ENCODE results near the gene SLC19A3.
"Not testable (repeated sequence)": the region's sequence is repeated elsewhere in the genome, so short reads cannot be mapped to it uniquely, and the experiment has no call there.

The SLC19A3 gene

DNA sequence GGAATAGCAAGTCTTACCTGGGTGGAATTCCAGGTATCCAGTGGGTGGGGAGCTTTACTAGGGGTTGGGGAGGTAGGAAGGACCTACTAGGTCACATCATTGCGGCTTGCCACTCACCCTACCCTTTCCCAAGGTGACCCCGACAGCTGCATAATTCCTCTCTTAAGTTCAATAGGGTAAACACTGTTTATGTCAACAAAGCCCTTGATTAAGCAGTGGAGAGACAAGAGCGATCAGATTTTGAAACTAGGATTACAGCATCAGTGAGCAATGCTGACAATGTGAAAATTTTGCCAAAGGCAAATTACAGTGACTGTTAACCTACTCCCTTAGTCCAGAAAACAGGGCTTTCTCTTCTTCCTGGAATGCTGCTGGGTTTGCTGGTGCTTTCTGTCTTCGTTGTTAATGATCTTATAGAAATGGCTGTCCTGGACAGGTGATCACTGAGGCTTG lies 14.5 kb downstream of the SLC19A3 start:
- Histone ChIP-seq H3K27me3 (ENCODE audit: insufficient read depth, low read length) (no peaks in the 10 kb centered on the region), H3K4me3 (ENCODE audit: low read depth, low read length) (peak overlapping the region; percentile 5; the same call in 1 of the 2 replicates), H2AFZ (ENCODE audit: low read length, unreplicated experiment) (no peak overlapping the region), H3K79me2 (ENCODE audit: control insufficient read depth, insufficient read depth, low read length, unreplicated experiment) (no peaks in the 10 kb centered on the region), H3K27ac (ENCODE audit: low read depth, low read length) (no peak overlapping the region), H3K4me1 (ENCODE audit: control insufficient read depth, insufficient read depth, low read length, unreplicated experiment) (peaks cover 10% of the 10 kb centered on the region), H3K36me3 (ENCODE audit: insufficient read depth, low read length) (no peaks in the 10 kb centered on the region)

DNA sequence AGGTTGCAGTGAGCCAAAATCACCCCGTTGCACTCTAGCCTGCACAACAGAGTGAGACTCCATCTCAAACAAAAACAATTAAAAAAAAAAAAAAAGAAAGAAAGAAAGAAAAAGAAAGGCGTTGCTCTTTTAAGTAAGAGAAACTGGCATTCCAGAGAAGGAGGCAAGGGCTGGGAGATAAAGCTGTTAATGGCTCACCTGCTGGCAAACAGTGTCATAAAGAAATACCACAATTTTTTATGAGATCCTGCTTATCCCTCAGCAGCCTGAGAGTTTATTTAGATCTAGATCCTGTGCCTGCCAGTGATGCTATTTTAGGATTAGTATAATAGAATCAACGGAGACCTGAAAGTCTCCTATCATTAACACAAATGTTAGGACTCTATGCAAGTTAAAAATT lies 16.3 kb downstream of the SLC19A3 start:
- Histone ChIP-seq H3K79me2 (ENCODE audit: control insufficient read depth, insufficient read depth, low read length, unreplicated experiment) (no peaks in the 10 kb centered on the region), H3K4me1 (ENCODE audit: control insufficient read depth, insufficient read depth, low read length, unreplicated experiment) (peaks cover 10% of the 10 kb centered on the region)

DNA sequence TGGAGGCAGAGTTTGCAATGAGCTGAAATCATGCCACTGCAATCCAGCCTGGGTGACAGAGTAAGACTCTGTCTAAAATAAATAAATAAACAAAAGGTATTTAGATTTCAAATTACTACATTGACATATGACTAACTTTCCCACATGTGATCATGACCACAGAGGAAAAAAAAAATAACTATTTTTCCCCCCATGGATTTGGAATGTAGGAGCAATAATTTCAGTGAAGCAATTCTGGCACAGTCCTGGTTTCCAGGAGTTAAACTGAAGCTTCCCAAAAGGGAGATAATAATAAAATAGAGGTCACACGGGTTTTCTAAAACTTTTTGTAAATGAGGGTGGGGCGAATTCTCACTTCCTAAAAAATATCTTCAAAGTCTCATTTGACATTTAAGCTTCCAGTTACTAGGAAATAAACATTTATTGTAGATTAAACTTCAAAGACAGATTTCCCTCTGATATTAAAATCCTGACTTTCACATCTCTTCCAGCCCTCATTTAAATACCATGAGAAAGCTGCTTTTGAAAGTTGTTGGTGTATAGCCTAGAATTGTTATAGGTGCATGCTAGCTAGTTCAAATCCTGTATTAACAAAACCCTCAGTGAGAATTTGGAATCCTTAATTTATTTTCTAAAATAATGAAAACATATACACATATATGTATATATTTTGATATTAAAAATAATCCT lies 20.7 kb downstream of the SLC19A3 start:
- Histone ChIP-seq H2AFZ (ENCODE audit: low read length, unreplicated experiment) (no peak overlapping the region), H3K36me3 (ENCODE audit: insufficient read depth, low read length) (no peaks in the 10 kb centered on the region), H3K79me2 (ENCODE audit: control insufficient read depth, insufficient read depth, low read length, unreplicated experiment) (no peaks in the 10 kb centered on the region), H3K27ac (ENCODE audit: low read depth, low read length) (no peak overlapping the region), H3K4me1 (ENCODE audit: control insufficient read depth, insufficient read depth, low read length, unreplicated experiment) (no peaks in the 10 kb centered on the region), H3K4me3 (ENCODE audit: low read depth, low read length) (no peak overlapping the region), H3K27me3 (ENCODE audit: insufficient read depth, low read length) (peaks cover 14% of the 10 kb centered on the region; the same call in 1 of the 2 replicates)

More for the DNA sequence above, 16.3 kb downstream of the SLC19A3 start:
- Histone ChIP-seq H3K4me3 (ENCODE audit: low read depth, low read length) (no peak overlapping the region), H3K27me3 (ENCODE audit: insufficient read depth, low read length) (no peaks in the 10 kb centered on the region), H3K36me3 (ENCODE audit: insufficient read depth, low read length) (no peaks in the 10 kb centered on the region), H2AFZ (ENCODE audit: low read length, unreplicated experiment) (no peak overlapping the region), H3K27ac (ENCODE audit: low read depth, low read length) (no peak overlapping the region)

DNA sequence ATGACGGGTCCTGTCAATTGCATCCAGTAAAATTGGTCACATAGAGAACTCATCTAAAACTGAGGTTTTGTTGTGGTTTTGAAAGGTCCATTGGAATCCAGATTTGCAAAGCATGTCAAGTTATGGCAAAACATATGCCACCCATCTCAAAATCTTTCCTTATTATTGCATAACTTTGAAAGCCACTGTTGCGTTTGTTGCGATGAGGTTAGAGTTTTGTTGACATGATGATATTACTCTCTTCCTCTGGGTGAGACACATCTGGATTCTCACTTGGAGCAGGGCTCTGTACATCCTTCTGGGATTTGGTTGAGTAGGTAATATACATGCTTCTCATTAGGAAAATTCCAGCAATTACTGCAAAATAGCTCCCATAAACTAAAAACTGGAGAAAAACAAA lies 30.6 kb downstream of the SLC19A3 start:
- no peaks in the 10 kb centered on the region for H3K36me3 ChIP-seq (ENCODE audit: insufficient read depth, low read length)
- no peaks in the 10 kb centered on the region for H3K4me1 ChIP-seq (ENCODE audit: control insufficient read depth, insufficient read depth, low read length, unreplicated experiment)
- H3K79me2 ChIP-seq (ENCODE audit: control insufficient read depth, insufficient read depth, low read length, unreplicated experiment), result no peaks in the 10 kb centered on the region
- no peak overlapping the region for H3K4me3 ChIP-seq (ENCODE audit: low read depth, low read length)
- no peak overlapping the region for H3K27ac ChIP-seq (ENCODE audit: low read depth, low read length)
- peaks cover under 1% of the 10 kb centered on the region; the same call in 1 of the 2 replicates for H3K27me3 ChIP-seq (ENCODE audit: insufficient read depth, low read length)
- no peak overlapping the region for H2AFZ ChIP-seq (ENCODE audit: low read length, unreplicated experiment)

DNA sequence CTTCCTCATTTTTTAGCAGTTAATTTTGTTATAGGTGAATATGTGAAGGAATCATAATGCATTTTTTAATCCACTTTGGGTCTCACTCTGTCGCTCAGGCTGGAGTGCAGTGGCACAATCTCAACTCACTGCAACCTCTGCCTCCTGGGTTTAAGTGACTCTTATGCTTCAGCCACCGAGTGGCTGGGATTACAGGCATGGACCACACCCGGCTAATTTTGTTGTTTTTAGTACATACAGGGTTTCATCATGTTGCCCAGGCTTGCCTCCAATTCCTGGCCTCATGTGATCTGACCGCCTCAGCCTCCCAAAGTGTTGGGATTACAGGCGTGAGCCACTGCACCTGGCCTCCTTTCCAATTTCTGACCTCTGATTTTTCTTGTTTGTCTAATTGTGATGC lies 33.6 kb downstream of the SLC19A3 start:
- no peak overlapping the region for H3K4me3 ChIP-seq (ENCODE audit: low read depth, low read length)
- no peaks in the 10 kb centered on the region for H3K27me3 ChIP-seq (ENCODE audit: insufficient read depth, low read length)
- H3K79me2 ChIP-seq (ENCODE audit: control insufficient read depth, insufficient read depth, low read length, unreplicated experiment), result no peaks in the 10 kb centered on the region
- H2AFZ ChIP-seq (ENCODE audit: low read length, unreplicated experiment), result no peak overlapping the region
- no peaks in the 10 kb centered on the region for H3K4me1 ChIP-seq (ENCODE audit: control insufficient read depth, insufficient read depth, low read length, unreplicated experiment)
- no peaks in the 10 kb centered on the region for H3K36me3 ChIP-seq (ENCODE audit: insufficient read depth, low read length)
- no peak overlapping the region for H3K27ac ChIP-seq (ENCODE audit: low read depth, low read length)

DNA sequence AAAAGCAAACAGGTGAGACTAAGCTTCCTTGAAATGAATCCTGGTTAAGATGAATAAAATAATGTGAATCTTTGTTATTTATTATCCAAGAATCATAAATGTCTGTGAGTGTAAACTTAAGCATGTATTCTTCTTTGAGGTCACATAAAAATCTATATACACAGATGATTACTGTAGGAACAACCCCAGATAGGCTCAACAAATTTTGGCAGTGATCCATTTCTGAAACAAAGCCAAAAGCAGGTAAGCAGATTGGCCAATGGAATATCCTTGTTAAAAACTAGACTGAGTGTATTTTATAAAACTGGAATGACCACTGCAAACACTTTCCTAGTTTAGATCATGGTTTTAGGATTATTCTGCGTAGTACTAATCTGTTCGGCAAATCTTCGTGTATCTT lies 39.9 kb downstream of the SLC19A3 start:
- H3K4me3 ChIP-seq (ENCODE audit: low read depth, low read length), result no peak overlapping the region
- no peaks in the 10 kb centered on the region for H3K36me3 ChIP-seq (ENCODE audit: insufficient read depth, low read length)
- no peaks in the 10 kb centered on the region for H3K4me1 ChIP-seq (ENCODE audit: control insufficient read depth, insufficient read depth, low read length, unreplicated experiment)
- no peaks in the 10 kb centered on the region for H3K27me3 ChIP-seq (ENCODE audit: insufficient read depth, low read length)
- no peak overlapping the region for H3K27ac ChIP-seq (ENCODE audit: low read depth, low read length)
- H2AFZ ChIP-seq (ENCODE audit: low read length, unreplicated experiment), result no peak overlapping the region
- no peaks in the 10 kb centered on the region for H3K79me2 ChIP-seq (ENCODE audit: control insufficient read depth, insufficient read depth, low read length, unreplicated experiment)

DNA sequence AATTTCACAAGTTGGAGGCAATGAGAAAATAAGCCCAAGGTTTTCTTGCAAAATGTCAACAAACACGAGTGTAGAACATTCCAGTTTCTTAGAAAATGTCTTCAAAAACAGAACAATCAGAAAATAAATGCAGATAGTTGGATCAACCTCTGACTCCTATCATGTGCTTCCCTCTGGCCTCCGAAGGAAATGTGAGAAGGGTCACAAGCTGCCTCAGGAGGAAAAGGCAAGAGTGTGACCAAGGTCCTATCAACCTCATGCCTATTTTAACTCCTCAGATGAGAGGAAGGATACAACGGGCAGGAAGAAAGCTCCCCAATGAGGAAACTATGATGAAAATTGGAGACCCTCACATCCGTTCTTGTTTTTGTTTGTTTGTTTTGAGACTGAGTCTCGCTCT lies 43.3 kb downstream of the SLC19A3 start:
- no peak overlapping the region for H3K4me3 ChIP-seq (ENCODE audit: low read depth, low read length)
- no peaks in the 10 kb centered on the region for H3K27me3 ChIP-seq (ENCODE audit: insufficient read depth, low read length)
- no peaks in the 10 kb centered on the region for H3K79me2 ChIP-seq (ENCODE audit: control insufficient read depth, insufficient read depth, low read length, unreplicated experiment)
- no peak overlapping the region for H3K27ac ChIP-seq (ENCODE audit: low read depth, low read length)
- no peak overlapping the region for H2AFZ ChIP-seq (ENCODE audit: low read length, unreplicated experiment)
- H3K4me1 ChIP-seq (ENCODE audit: control insufficient read depth, insufficient read depth, low read length, unreplicated experiment), result no peaks in the 10 kb centered on the region
- no peaks in the 10 kb centered on the region for H3K36me3 ChIP-seq (ENCODE audit: insufficient read depth, low read length)

DNA sequence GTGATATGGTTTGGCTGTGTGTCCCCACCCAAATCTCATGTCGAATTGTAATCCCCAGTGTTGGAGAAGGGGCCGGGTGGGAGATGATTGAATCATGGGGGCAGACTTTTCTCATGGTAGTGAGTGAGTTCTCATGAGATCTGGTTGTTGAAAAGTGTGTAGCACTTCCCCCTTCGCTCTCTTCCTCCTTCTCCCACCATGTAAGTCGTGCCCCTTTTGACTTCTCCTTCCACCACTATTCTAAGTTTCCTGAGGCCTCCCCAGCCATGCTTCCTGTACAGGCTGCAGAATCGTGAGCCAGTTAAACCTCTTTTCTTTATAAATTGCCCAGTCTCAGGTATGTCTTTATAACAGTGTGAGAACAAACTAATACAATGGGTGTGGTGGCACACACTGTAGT lies 44.2 kb downstream of the SLC19A3 start:
- H3K27me3 ChIP-seq (ENCODE audit: insufficient read depth, low read length); H3K79me2 ChIP-seq (ENCODE audit: control insufficient read depth, insufficient read depth, low read length, unreplicated experiment); H3K4me3 ChIP-seq (ENCODE audit: low read depth, low read length); H2AFZ ChIP-seq (ENCODE audit: low read length, unreplicated experiment); H3K27ac ChIP-seq (ENCODE audit: low read depth, low read length); H3K4me1 ChIP-seq (ENCODE audit: control insufficient read depth, insufficient read depth, low read length, unreplicated experiment); H3K36me3 ChIP-seq (ENCODE audit: insufficient read depth, low read length): not testable (repeated sequence)

DNA sequence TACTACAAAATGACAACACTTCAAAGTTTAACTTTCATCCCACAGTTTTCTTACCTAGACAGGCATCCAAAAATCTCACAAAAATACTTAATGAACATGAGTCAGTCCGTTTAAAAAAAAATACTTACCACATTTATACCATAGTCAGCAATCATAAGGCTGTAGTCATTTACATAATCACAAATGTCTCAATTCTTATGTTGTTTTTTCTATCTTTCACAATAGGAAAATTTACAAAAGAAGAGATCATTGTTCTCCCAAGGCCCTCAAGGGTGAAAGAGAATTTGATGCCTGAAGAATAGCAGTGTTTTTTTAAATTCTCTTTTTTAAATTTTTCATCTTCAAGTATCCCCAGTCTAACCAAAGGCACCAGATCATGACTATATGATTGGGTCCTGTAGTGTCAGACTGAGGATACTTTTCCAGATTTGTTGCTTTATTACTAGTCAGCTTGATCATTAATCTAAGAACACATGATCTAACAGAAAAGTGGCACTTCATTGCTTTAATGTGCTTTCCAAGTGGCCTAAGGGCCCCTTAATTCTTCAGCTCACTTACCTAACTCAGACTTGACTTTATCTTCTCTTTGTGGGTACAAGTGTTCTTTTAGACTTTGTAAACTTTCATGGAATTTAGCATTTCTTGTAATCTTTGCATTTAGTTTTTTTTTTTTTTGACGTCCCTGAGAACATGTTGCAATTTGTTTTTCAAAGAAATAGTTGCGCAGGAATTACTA lies 46.5 kb downstream of the SLC19A3 start:
- Histone ChIP-seq H3K27me3 (ENCODE audit: insufficient read depth, low read length) (no peaks in the 10 kb centered on the region), H2AFZ (ENCODE audit: low read length, unreplicated experiment) (no peak overlapping the region), H3K4me1 (ENCODE audit: control insufficient read depth, insufficient read depth, low read length, unreplicated experiment) (no peaks in the 10 kb centered on the region), H3K4me3 (ENCODE audit: low read depth, low read length) (no peak overlapping the region), H3K27ac (ENCODE audit: low read depth, low read length) (no peak overlapping the region), H3K79me2 (ENCODE audit: control insufficient read depth, insufficient read depth, low read length, unreplicated experiment) (no peaks in the 10 kb centered on the region), H3K36me3 (ENCODE audit: insufficient read depth, low read length) (no peaks in the 10 kb centered on the region)

DNA sequence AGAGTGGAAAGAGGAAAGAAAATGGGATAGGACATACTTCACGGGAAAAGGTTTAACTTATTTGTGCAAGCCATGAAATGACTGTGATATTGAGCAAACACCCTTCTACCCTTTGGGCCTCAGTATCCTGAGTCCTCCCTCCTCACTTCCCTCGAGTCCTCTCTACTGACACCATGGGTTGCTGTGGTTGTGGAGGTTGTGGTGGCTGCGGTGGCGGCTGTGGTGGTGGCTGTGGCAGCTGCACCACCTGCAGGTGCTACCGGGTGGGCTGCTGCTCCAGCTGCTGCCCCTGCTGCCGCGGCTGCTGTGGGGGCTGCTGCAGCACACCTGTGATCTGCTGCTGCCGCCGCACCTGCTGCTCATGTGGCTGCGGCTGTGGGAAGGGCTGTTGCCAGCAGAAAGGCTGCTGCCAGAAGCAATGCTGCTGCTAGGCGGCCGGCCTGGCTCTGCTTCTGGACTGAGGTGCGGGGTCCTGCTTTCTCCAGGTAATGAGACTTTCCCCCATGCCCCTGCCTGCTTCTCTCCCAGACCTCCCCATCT lies 51.1 kb downstream of the SLC19A3 start, which contains the start of gene SCYGR5:
TSS of gene SCYGR5 (plus strand) at position 174 of the 540 bp plus-strand sequence. CDS start at position 174, 0 bp downstream.
- H3K36me3 ChIP-seq (ENCODE audit: insufficient read depth, low read length); H3K27me3 ChIP-seq (ENCODE audit: insufficient read depth, low read length); H3K4me1 ChIP-seq (ENCODE audit: control insufficient read depth, insufficient read depth, low read length, unreplicated experiment); H3K79me2 ChIP-seq (ENCODE audit: control insufficient read depth, insufficient read depth, low read length, unreplicated experiment); H2AFZ ChIP-seq (ENCODE audit: low read length, unreplicated experiment); H3K27ac ChIP-seq (ENCODE audit: low read depth, low read length); H3K4me3 ChIP-seq (ENCODE audit: low read depth, low read length): not testable (repeated sequence)

Measured in ACC112 (cell line).